ENCODE data around the gene SSPN.

SSPN gene

GRCh38 chr12:26226122-26226521, 30.7 kb downstream of the SSPN start:
- TF ChIP-seq CTCF (IDR thresholded peaks at IDR 0.05), result no peak
- no peak for DNase-seq
- no peak overlapping the region for H3K27ac Mint-ChIP-seq
- no peaks in the 10 kb centered on the region for H3K36me3 Mint-ChIP-seq (ENCODE audit: low read depth)
- peaks cover 18% of the 10 kb centered on the region for H3K4me1 Mint-ChIP-seq
- H3K9me3 Mint-ChIP-seq, result no peaks in the 10 kb centered on the region
- peak overlapping the region; percentile 81 for H3K4me3 Mint-ChIP-seq
- peaks cover 42% of the 10 kb centered on the region for H3K27me3 Mint-ChIP-seq (ENCODE audit: low read depth, poor library complexity)

- H3K27ac Mint-ChIP-seq, result no peak overlapping the region
- H3K27me3 Mint-ChIP-seq (ENCODE audit: low read depth, poor library complexity), result peaks cover 42% of the 10 kb centered on the region
- TF ChIP-seq CTCF (IDR thresholded peaks at IDR 0.05), result no peak
- H3K36me3 Mint-ChIP-seq (ENCODE audit: low read depth), result no peaks in the 10 kb centered on the region
- peak; percentile 60 for DNase-seq
- H3K4me3 Mint-ChIP-seq, result peak overlapping the region; percentile 81
- H3K9me3 Mint-ChIP-seq, result no peaks in the 10 kb centered on the region
- H3K4me1 Mint-ChIP-seq, result peaks cover 18% of the 10 kb centered on the region
These were observed 31.4 kb downstream of the SSPN start for GRCh38 chr12:26226629-26227360.

- H3K4me1 Mint-ChIP-seq, result peaks cover 18% of the 10 kb centered on the region
- DNase-seq, result no peak
- H3K9me3 Mint-ChIP-seq, result no peaks in the 10 kb centered on the region
- H3K36me3 Mint-ChIP-seq (ENCODE audit: low read depth), result no peaks in the 10 kb centered on the region
- TF ChIP-seq CTCF (IDR thresholded peaks at IDR 0.05), result no peak
- H3K4me3 Mint-ChIP-seq, result peak overlapping the region; percentile 81
- peaks cover 42% of the 10 kb centered on the region for H3K27me3 Mint-ChIP-seq (ENCODE audit: low read depth, poor library complexity)
- H3K27ac Mint-ChIP-seq, result no peak overlapping the region
These were observed 32.0 kb downstream of the SSPN start for GRCh38 chr12:26227361-26227745.

GRCh38 chr12:26229910-26230309, 34.5 kb downstream of the SSPN start:
- no peak for DNase-seq
- peaks cover 18% of the 10 kb centered on the region for H3K4me1 Mint-ChIP-seq
- peaks cover 43% of the 10 kb centered on the region for H3K27me3 Mint-ChIP-seq (ENCODE audit: low read depth, poor library complexity)
- no peak overlapping the region for H3K4me3 Mint-ChIP-seq
- no peak for TF ChIP-seq CTCF (IDR thresholded peaks at IDR 0.05)
- no peaks in the 10 kb centered on the region for H3K36me3 Mint-ChIP-seq (ENCODE audit: low read depth)
- H3K27ac Mint-ChIP-seq, result no peak overlapping the region
- H3K9me3 Mint-ChIP-seq, result no peaks in the 10 kb centered on the region

- Mint-ChIP-seq H3K4me3 (no peak overlapping the region), H3K4me1 (peaks cover 11% of the 10 kb centered on the region), H3K27me3 (ENCODE audit: low read depth, poor library complexity) (peaks cover 29% of the 10 kb centered on the region), H3K27ac (no peak overlapping the region), H3K9me3 (peaks cover 4% of the 10 kb centered on the region), H3K36me3 (ENCODE audit: low read depth) (no peaks in the 10 kb centered on the region)
- DNase-seq, result no peak
- no peak for TF ChIP-seq CTCF (IDR thresholded peaks at IDR 0.05)
These were observed 36.1 kb downstream of the SSPN start for GRCh38 chr12:26231470-26231869.

- TF ChIP-seq CTCF (IDR thresholded peaks at IDR 0.05), result no peak
These were observed 36.5 kb downstream of the SSPN start for GRCh38 chr12:26231921-26232320.

More at GRCh38 chr12:26231921-26232320, 36.5 kb downstream of the SSPN start:
- peaks cover 4% of the 10 kb centered on the region for H3K9me3 Mint-ChIP-seq
- no peak for DNase-seq
- peaks cover 24% of the 10 kb centered on the region for H3K27me3 Mint-ChIP-seq (ENCODE audit: low read depth, poor library complexity)
- H3K27ac Mint-ChIP-seq, result no peak overlapping the region
- H3K4me1 Mint-ChIP-seq, result peaks cover 8% of the 10 kb centered on the region
- no peak overlapping the region for H3K4me3 Mint-ChIP-seq
- no peaks in the 10 kb centered on the region for H3K36me3 Mint-ChIP-seq (ENCODE audit: low read depth)

All from nephron progenitor cell (in vitro differentiated cells).